ENCODE results near the gene PCDH10. TPM values are rescaled to one million over a fixed set of nuclear protein-coding genes. Genes with fewer than 3 reads are reported as not detected.
"Not testable (repeated sequence)": the region's sequence is repeated elsewhere in the genome, so short reads cannot be mapped to it uniquely, and the experiment has no call there.

PCDH10 gene
- total RNA-seq, 1 donor from 2014 or later, result 31.7 TPM

DNA sequence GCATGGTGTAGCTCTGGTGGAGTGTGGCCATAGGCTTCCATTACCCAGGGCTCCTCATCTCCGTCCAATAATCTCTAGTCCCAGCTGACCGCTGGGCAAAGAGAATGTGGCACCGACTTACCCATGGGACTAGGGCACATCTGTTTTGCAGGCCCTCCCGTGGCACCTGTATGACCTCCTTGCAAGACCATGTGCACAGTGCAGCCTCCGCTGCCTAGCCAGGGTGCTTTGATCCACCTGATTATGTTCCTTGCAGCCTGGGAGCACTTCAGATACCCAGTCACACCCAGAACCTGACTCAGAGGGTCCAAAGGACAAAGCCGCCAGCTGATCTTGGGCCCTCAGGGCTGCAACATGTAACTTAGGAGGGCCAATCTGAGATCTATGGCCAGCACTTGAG lies 84.8 kb downstream of the PCDH10 start:
- no peak for DNase-seq (ENCODE audit: low read depth, low spot score)

DNA sequence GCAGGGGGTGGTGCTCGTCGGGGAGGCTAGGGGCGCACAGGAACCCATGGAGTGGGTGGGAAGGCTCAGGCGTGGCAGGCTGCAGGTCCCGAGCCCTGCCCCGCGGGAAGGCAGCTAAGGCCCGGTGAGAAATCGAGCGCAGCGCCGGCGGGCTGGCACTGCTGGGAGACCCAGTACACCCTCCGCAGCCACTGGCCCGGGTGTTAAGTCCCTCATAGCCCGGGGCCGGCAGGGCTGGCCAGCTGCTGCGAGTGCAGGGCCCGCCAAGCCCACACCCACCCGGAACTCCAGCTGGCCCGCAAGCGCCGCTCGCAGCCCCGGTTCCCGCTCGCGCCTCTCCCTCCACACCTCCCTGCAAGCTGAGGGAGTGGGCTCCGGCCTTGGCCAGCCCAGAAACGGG lies 91.4 kb downstream of the PCDH10 start:
- DNase-seq (ENCODE audit: low read depth, low spot score), result not testable (repeated sequence)

Data from pulmonary artery endothelial cell (primary cell).